Natural killer cell (primary cell): ENCODE measurements around the gene C16orf74. TPM values are rescaled to one million over a fixed set of nuclear protein-coding genes. Genes with fewer than 3 reads are reported as not detected.

Source experiments
- ATAC-seq, 3 donors: fragments of 150-1000 bp in 2 of 3; fragments of 200-7000 bp in 1 of 3; cut with Tn5 transposase; 1 replicate in 1 of 3; 2 replicates in 2 of 3; pipeline ENCODE4 v1.10.0; 2021; ENCODE audit warnings: mild to moderate bottlenecking in 2 of 3, moderate library complexity in 2 of 3
- DNase-seq, 2 donors: peaks; one replicate each; pipeline versions ENCODE4 v3.0.0 to v3.0.0-alpha.2; 2013 to 2021; ENCODE audit warnings: mixed read lengths in 1 of 2
- H3K27ac ChIP-seq: one replicate; pipeline ENCODE4 v1.5.1; 2013; ENCODE audit warnings: mild to moderate bottlenecking, low read length
- H3K27me3 ChIP-seq: one replicate; pipeline ENCODE4 v1.6.1; 2013; ENCODE audit warnings: low read length; ENCODE audit not compliant: control insufficient read depth, insufficient read depth
- H3K36me3 ChIP-seq: one replicate; pipeline ENCODE4 v1.6.1; 2013; ENCODE audit warnings: low read length; ENCODE audit not compliant: control insufficient read depth, insufficient read depth
- H3K4me1 ChIP-seq: one replicate; pipeline ENCODE4 v1.6.1; 2013; ENCODE audit warnings: low read length; ENCODE audit not compliant: control insufficient read depth, insufficient read depth
- H3K4me3 ChIP-seq: one replicate; pipeline ENCODE4 v1.5.1; 2013; ENCODE audit warnings: low read length
- H3K9me3 ChIP-seq: one replicate; pipeline ENCODE4 v1.6.1; 2013; ENCODE audit warnings: low read length; ENCODE audit not compliant: control insufficient read depth, insufficient read depth
- H3K27ac Mint-ChIP-seq, 2 donors: one replicate each; pipeline ENCODE4 v1.8.0; 2022; ENCODE audit warnings: mild to moderate bottlenecking in 2 of 2, mixed read lengths in 2 of 2, moderate library complexity in 1 of 2
- H3K27me3 Mint-ChIP-seq, 2 donors: one replicate each; pipeline ENCODE4 v1.8.0; 2022; ENCODE audit warnings: low read depth in 2 of 2, mixed read lengths in 2 of 2
- H3K36me3 Mint-ChIP-seq: one replicate; pipeline ENCODE4 v1.8.0; 2022; ENCODE audit warnings: mixed read lengths
- H3K4me1 Mint-ChIP-seq, 2 donors: one replicate each; pipeline ENCODE4 v1.8.0; 2022; ENCODE audit warnings: mixed read lengths in 2 of 2
- H3K4me3 Mint-ChIP-seq: one replicate; pipeline ENCODE4 v1.8.0; 2022; ENCODE audit warnings: mild to moderate bottlenecking, moderate library complexity, mixed read lengths
- H3K9me3 Mint-ChIP-seq, 2 donors: one replicate each; pipeline ENCODE4 v1.8.0; 2022; ENCODE audit warnings: mixed read lengths in 2 of 2
- CTCF ChIP-seq: fragments of 200-600 bp; IDR thresholded peaks from one replicate; pipeline ENCODE4 v1.8.0; 2022; ENCODE audit warnings: antibody characterized with exemption
- WGBS: methylation state at CpG from one replicate; pipeline ENCODE4 v1.1.7; 2013; ENCODE audit warnings: missing lambda C conversion rate; ENCODE audit not compliant: insufficient coverage; 5-methylcytosine and 5-hydroxymethylcytosine counted together
- intact Hi-C: fragments of 100-400 bp; cut with micrococcal nuclease; formaldehyde crosslinking; loops from one replicate; pipeline ENCODE4 v1.14.2; 2022
- total RNA-seq, 4 donors: library from RNA; stranded (reverse); fragments of 120-200 nt in 1 of 4; gene quantifications; one replicate each; pipeline versions ENCODE4 v1.2.3 to v1.2.4, GENCODE V29; 2013 to 2022

Gene C16orf74
- total RNA-seq, 3 donors from 2014 or later (not counting 1 experiment from before 2014, with no cell fraction given): 0.71 to 2.2 (median 1.8) TPM

- Histone ChIP-seq H3K4me3 (no peak overlapping the region), H3K27me3 (no peaks in the 10 kb centered on the region), H3K4me1 (peaks cover 5% of the 10 kb centered on the region), H3K27ac (no peak overlapping the region), H3K9me3 (no peaks in the 10 kb centered on the region), H3K36me3 (peaks cover 41% of the 10 kb centered on the region)
- no peak for TF ChIP-seq CTCF
- 96% methylated on average over 6 of the region's 6 CpGs for WGBS
- H3K4me1 Mint-ChIP-seq: peaks cover 35 to 43% of the 10 kb centered on the region in 2 donors
- no peak for ATAC-seq
- no peaks in the 10 kb centered on the region for H3K9me3 Mint-ChIP-seq
- intact Hi-C loops: no loop called here
- DNase-seq: no peak
- H3K4me3 Mint-ChIP-seq: no peak overlapping the region
- no peaks in the 10 kb centered on the region for H3K27me3 Mint-ChIP-seq
- peaks cover 7% of the 10 kb centered on the region for H3K36me3 Mint-ChIP-seq
- no peak overlapping the region for H3K27ac Mint-ChIP-seq
Observed at GRCh38 chr16:85782451-85782850, 31.6 kb upstream of the C16orf74 start.

- no peaks in the 10 kb centered on the region for H3K9me3 Mint-ChIP-seq
- no peak overlapping the region for H3K4me3 Mint-ChIP-seq
- WGBS: 96% methylated on average over 16 of the region's 16 CpGs
- intact Hi-C loops: no loop called here
- Histone ChIP-seq H3K27me3 (no peaks in the 10 kb centered on the region), H3K27ac (no peak overlapping the region), H3K9me3 (no peaks in the 10 kb centered on the region), H3K4me3 (no peak overlapping the region), H3K4me1 (peaks cover 5% of the 10 kb centered on the region), H3K36me3 (peaks cover 38% of the 10 kb centered on the region)
- no peak for DNase-seq
- no peaks in the 10 kb centered on the region for H3K27me3 Mint-ChIP-seq
- no peak for TF ChIP-seq CTCF
- ATAC-seq: no peak
- no peak overlapping the region for H3K27ac Mint-ChIP-seq
- H3K4me1 Mint-ChIP-seq: peaks cover 35 to 43% of the 10 kb centered on the region in 2 donors
- H3K36me3 Mint-ChIP-seq: peaks cover 7% of the 10 kb centered on the region
Observed at GRCh38 chr16:85781695-85782370, 30.9 kb upstream of the C16orf74 start.

GRCh38 chr16:85781156-85781555 lies 30.3 kb upstream of the C16orf74 start:
- no peaks in the 10 kb centered on the region for H3K27me3 ChIP-seq
- ATAC-seq: no peak
- H3K36me3 ChIP-seq: peaks cover 33% of the 10 kb centered on the region
- H3K27me3 Mint-ChIP-seq: no peaks in the 10 kb centered on the region
- 83% methylated on average over 10 of the region's 10 CpGs for WGBS
- H3K27ac Mint-ChIP-seq: no peak overlapping the region
- no peak overlapping the region for H3K4me3 Mint-ChIP-seq
- no peak overlapping the region for H3K4me3 ChIP-seq
- no peak for TF ChIP-seq CTCF
- peaks cover 7% of the 10 kb centered on the region for H3K36me3 Mint-ChIP-seq
- no peak overlapping the region for H3K27ac ChIP-seq
- intact Hi-C loops: no loop called here
- H3K4me1 ChIP-seq: peaks cover 5% of the 10 kb centered on the region
- no peak for DNase-seq
- H3K4me1 Mint-ChIP-seq: peaks cover 30 to 37% of the 10 kb centered on the region in 2 donors
- no peaks in the 10 kb centered on the region for H3K9me3 ChIP-seq
- no peaks in the 10 kb centered on the region for H3K9me3 Mint-ChIP-seq

GRCh38 chr16:85780281-85780680 lies 29.4 kb upstream of the C16orf74 start:
- no peaks in the 10 kb centered on the region for H3K27me3 ChIP-seq
- H3K4me1 Mint-ChIP-seq: peaks cover 23 to 30% of the 10 kb centered on the region in 2 donors
- no peaks in the 10 kb centered on the region for H3K27me3 Mint-ChIP-seq
- H3K4me1 ChIP-seq: peaks cover 5% of the 10 kb centered on the region
- peaks cover 28% of the 10 kb centered on the region for H3K36me3 ChIP-seq
- no peaks in the 10 kb centered on the region for H3K9me3 ChIP-seq
- peaks cover 7% of the 10 kb centered on the region for H3K36me3 Mint-ChIP-seq
- no peak for DNase-seq
- WGBS: 91% methylated on average over 26 of the region's 26 CpGs
- no peak for TF ChIP-seq CTCF
- intact Hi-C loops: no loop called here
- no peak overlapping the region for H3K27ac ChIP-seq
- no peak overlapping the region for H3K4me3 Mint-ChIP-seq
- no peaks in the 10 kb centered on the region for H3K9me3 Mint-ChIP-seq
- ATAC-seq: no peak
- no peak overlapping the region for H3K4me3 ChIP-seq
- H3K27ac Mint-ChIP-seq: no peak overlapping the region
